Measurements from ENCODE around the gene TMEM247.

TMEM247 gene

DNA sequence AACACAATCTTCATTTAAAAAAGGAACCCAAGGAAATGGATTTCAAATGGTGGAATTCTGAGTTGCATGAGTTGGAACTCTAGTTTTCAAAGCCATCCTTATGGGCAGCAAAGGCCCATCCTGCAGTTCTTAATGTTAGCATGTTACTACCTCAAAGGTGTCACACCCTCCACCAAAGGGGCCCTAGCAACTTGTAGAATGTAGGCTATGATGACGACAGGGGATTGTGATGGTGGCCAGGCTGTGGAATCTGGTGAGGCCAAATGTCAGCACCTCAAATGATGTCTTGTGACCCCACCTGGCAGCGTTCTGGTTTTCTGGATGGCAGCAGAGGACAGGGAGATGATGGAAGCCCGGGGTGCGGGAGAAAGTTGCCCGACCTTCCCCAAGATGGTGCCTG, at the start of gene TMEM247:
Gene TMEM247 (plus strand): TSS at position 301 of the 400 bp plus-strand sequence.
- DNase-seq, result no peak

DNA sequence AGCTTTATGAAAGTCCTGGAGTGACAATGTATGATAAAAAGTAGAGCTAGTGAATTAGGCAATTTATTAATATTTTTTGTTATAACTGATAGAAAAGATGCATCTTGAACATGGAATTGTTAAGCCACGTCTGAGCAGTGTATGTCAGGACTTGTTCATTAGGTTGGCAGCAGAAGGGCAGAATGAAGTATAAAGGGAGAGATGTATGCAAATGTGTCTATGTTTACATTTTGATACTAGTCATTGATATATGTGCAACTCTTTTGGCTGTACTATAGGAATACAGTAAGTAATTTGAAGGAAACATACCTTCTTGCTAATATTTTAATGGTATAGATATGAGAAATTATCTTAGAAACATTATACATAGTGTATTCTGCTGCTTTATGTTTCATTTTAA, 49.0 kb upstream of the TMEM247 start:
- no peak for DNase-seq

DNA sequence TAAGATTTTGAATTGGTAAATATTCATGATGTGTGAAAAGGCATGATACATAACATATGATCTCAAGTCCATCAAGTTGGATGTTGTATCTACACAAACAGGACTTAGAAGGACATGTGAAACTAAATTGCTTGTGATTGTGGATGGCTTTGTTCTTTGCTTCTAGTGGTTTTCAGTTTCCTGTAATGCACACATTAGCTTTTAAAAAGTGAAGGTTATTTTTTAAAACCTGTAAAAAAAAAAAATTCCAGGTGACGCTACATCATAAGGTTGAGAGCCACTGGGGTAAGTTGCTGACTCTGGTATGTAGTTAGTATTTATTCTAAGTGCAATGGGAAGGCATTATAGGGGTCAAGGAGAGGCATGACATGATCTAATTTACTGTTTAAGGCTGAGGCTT, 48.4 kb upstream of the TMEM247 start:
- no peak for DNase-seq

DNA sequence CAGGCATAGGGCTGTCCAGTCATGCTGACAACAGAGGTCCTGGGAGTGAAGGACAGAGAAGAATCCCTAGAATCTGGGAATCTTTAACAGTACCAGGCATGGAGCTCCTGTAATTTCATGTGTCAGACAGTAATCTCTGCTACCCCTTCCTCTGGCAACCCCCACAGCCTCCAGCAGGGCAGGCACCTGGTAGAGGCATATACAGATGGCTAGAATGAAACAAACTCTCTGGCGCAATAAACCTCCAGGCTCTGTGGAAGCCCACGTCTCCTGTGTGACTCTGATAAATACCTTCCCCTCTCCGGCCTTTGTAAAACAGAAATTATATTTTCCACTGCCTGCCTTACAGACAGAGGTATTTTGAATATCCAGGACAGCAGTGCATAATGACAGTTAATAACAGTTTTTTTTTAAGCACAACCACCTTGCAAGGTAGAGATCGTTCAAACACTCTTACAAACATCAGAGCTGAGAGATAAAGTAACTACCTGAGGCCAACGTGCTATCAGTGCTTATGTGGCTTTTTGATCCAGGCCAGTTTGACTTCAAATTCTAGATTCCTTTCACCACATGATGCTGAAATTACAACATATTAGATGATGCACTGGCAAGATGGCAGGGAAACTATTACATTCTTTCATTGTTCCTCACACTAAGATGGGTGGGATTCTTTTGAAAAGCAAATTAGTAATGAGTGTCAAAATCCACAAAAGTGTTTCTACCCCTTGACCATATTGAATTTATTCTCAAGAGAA, 47.7 kb upstream of the TMEM247 start:
- DNase-seq, result no peak

DNA sequence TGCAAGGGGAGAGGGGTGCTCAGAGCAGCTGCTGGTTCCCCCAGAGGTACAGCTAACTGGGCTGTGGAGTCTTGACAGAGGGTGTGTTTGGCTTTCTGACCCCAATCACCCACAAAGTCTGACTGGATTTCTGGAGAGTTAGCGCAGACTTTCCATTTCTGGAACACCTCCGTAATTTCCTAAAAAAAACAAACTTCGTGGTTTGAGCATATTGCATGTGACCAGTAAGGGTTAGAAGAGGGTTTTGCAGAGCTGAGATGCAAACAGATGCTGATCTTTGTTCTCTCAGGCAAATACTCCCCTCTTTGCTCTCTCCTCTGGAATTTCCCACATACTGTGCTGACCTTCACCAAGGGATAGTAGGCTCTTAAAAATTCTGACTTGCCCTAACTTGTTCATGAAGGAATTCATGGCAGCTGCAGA, 44.5 kb upstream of the TMEM247 start:
- no peak for DNase-seq

DNA sequence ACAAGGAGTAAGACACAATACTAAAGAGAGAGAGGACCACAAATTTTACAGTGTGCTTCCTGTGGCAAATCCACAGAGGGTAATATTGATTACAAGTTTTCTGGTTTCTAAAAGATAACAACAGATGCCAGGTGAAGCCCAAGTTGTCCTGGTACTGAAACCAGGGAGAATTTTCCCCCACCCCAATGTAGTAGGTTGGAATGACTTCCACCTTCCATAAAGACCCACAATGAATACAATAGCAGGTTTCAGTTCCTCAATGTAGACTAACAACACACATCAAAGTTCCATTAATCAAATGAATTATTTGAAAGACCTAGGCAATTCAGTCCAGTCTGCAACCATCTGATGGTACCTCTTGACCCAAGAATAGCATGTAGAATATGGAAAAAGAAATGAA, 44.0 kb upstream of the TMEM247 start:
- DNase-seq, result no peak

DNA sequence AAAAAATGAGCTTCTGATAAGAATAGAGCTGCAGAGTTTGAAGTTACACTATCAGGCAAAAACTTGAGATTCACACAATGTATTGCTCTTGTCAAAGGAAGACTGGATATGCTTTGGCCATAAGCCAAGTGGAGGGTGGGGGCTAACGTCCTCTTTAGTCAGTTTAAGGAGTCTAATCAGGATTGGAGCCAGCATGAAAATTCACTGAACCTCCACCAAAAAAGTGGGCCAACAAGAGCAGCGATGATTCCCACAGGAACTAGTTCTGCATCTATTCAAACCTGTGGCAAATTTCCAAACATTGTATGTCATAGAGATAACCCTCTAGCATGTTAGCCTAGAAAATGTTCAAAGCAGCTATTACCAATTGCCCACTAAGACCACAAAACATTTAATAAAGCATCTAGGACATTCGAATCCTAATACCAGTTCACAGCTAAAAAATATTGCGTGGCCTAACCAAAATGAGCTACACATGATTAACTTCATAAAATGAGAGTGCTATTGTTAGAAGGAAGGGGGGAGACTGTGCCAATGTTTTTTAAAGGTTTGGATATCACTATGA, 43.5 kb upstream of the TMEM247 start:
- DNase-seq, result no peak

DNA sequence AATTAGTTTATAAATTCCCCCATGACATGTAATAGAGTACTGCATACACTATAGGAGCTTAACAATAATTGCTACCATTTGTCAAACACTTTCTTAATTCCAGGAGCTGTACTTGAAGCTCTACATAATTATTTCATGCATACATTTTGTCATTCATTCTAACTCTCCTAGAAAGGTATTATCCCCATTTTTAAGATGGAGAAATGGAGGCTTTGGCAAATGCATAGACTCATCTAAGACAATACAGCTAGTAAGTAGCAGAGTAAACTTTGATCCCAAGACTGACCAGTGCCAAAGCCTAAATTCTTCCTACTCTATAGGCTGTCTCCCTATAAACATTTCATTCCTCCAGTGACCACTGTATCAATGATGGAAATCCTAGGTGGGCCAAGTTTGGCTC, 42.6 kb upstream of the TMEM247 start:
- DNase-seq, result no peak

DNA sequence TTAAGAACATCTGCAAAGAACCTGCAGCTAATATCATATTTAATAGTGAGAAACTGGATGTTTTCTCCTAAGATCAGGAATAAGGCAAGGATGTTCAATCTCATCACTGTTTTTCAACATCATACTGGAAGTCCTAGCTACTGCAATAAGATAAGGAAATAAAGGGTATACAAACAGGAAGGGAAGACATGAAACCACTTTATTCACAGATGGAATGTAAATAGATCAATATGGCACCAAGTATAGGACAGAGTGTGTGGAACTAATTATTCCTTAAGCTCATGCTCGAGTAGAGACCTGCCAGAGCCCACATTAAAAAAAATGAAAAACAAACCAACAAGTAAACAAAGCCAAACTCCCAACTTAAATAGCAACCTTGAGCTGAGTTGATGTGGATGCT, 41.3 kb upstream of the TMEM247 start:
- DNase-seq, result no peak

DNA sequence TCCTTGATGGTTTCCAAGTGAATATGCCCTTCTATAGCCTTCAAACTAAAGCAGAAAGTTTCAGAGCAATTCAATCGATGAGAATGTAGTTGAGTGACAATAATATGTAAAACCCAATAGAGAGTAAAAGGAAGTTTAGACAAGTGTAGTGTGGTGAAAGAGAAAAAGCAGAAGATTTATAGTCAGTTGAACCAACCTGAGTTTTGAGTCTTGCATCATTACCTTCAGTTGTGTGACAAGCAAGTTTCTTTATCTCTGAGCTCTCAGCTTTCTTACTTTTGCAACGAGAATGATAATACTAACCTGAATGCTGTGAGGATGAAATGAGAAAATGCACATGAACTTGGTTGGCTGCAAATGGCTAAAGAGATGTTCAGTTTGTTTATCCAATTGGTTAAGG, 40.6 kb upstream of the TMEM247 start:
- DNase-seq, result no peak

DNA sequence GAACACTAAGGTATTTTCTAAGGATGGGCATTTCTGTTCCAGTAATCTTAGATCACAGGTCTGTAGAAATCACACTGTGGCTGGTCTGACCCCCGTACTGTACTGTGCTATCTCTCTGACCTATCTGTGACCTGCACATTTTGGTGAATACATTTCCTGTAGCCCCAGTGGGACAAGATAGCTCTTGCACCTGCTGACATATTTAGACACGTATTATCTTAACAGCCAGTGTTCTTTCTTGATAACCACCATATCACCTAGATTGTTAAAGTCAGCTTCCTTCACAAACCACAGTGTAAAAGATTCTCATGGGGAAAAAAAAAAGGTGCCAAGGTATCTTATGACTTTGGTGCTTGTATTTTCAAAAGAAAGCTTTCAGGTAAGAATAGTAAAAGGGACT, 39.8 kb upstream of the TMEM247 start:
- DNase-seq, result no peak

DNA sequence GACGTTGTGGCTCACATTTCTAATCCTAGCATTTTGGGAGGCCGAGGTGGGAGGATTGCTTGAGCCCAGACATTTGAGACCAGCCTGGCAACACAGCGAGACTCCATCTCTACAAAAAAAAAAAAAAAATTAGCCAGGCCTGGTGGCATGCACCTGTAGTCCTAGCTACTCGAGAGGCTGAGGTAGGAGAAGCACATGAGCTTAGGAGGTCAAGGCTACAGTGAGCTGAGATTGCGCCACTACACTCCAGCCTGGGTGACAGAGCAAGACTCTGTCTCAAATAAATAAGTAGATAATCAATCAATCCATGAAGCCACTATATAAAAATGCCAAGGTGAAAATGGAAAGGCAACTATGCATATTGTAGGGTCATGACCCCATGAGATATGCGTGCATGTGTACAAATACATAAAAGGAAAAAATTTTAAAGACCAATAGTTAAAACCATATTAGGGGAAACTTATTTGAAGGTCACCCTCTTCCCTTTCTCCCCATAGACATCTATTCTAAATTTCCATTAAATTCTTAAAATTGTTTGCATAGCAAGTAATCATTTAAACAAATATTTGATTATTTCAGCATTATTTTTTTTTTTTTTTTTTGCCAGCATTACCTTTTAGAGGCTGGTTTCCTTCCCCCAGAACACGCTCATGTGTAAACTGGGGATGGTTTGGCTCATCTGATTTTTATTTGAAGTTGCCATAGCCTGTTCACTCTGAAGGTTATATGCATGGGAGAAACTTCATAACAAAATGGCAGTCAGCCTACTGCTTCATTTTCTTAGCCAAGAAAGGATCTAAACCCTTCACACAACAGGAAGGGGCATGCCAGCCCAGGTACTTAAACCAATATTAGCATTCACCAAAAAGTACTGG, 37.3 kb upstream of the TMEM247 start:
- DNase-seq, result no peak

DNA sequence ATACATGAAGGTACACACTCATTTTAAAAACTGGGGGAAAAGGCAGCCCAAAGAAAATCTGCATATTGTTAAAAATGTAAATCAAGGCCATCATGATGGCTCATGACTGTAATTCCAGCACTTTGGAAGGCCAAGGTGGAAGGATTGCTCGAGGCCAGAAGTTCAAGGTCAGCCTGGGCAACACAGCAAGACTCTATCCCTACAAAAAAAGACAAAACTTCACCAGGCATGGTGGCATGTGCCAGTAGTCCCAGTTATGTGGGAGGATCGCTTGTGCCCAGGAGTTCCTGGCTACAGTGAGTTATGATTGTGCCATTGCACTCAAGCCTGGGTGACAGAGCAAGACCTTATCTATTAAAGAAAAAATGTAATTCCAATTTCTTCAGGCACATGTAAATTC, 34.6 kb upstream of the TMEM247 start:
- DNase-seq, result no peak

DNA sequence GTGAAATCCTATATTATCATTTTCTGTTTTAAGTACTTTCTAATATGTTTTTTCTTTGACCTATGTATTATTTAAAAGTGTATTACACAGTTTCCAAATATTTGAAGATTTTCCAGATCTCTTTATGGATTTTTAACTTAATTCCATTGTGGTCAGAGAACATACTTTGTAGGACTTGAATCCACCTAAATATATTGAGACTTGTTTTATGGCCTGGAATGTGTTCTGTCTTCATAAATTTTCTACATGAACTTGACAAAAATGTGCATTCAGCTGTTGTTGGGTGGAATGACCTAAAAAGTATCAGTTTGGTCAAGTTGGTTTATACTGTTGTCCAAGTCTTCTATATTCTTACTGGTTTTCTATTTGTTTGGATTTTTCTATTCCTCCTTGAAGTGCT, 33.8 kb upstream of the TMEM247 start:
- no peak for DNase-seq

DNA sequence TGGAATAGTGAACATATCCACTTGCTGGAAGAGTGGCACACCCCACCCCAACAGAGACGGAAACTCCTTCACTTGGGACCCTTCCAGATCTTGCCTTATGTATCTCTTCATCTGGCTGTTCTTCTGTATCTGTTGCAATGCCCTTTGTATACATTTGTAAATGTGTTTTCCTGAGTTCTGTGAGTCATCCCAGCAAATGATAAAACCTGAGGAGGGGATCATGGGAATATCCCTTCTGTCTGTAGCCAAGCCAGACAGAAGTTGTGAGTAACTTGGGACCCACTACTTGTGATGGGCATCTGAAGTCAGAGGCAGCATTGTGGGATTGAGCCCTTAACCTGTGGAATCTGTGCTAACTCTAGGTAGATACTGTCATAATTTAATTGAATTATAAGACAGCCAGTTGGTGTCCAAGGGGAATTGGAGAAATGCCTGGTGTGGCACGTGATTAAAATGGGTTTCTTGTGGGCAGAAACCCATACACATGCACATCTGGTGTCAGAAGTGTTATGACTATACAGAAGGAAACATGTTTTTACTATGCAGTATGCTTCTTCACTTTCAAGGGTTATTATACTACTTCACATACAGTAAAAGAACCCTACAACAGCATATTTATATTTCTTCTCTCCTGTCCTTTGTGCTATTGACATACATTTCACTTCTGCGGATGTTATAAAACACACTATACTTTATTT, 32.3 kb upstream of the TMEM247 start:
- DNase-seq, result no peak

DNA sequence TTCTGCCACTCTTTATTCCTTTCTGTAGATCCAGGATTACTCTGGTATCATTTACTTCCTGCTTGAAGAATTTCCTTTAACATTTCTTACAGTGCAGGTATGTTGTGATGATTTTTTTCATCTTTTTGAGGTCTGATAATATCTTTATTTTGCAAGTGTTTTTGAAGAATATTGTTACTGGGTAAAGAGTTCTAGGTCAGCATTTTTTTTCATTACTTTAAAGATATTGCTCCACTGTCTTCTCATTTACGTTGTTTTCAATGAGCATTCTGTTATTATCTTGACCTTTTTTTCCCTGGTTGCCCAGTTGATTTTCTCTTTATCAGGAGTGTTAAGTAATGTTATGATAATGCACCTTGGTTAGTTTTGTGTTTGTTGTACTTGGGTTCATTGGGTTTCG, 31.7 kb upstream of the TMEM247 start:
- DNase-seq, result no peak

DNA sequence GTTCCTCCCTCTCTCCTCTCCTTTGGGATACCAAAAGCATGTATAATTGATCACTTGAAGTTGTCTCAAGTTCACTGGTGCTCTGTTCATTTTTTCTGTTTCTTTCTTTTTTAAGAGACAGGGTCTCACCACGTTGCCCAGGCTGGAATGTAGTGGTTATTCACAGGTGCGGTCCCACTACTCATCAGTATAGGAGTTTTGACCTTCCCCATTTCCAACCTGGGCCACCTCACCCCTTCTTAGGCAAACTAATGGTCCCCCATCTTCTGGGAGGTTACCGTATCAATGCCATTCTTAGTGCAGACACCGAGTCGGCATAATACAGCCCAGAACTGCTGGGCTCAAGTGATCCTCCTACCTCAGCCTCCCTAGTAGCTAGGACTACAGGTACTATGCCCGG, 31.3 kb upstream of the TMEM247 start:
- DNase-seq, result no peak

DNA sequence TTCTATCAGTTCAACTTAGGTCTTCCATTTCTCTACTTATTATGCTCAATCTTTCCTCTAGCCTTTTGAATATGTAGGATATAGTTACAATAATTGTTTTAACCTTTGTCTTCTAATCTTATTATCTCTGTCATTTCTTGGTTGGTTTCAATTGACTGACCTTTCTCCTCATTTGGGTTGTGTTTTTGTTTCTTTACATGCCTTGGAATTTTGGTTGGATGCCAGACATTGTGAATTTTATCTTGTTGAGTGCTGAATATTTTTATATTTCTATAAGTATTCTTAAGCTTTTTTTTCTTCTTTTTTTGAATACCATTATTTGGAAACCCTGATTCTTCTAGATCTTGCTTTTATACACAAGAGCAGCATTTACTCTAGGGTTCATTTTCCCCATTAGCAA, 30.7 kb upstream of the TMEM247 start:
- DNase-seq, result no peak

DNA sequence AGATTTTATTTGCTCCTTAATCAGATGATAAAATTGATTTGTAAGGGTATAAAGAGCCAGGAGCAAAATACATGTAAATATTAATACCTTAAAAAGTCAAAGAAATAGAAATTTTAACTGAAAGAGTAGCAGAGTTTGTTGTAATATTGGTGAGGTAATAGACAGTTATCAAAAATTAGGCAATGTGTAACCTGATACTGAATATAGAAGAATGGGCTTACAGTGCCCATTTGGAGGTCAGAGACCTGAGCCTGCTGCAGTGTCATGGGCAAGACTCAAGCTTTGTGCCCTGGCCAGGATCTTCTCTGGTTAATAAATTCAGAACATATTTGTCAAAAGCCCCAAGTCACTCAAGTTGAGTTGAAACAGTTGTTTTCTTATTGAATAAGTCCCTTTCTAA, 29.7 kb upstream of the TMEM247 start:
- DNase-seq, result no peak

DNA sequence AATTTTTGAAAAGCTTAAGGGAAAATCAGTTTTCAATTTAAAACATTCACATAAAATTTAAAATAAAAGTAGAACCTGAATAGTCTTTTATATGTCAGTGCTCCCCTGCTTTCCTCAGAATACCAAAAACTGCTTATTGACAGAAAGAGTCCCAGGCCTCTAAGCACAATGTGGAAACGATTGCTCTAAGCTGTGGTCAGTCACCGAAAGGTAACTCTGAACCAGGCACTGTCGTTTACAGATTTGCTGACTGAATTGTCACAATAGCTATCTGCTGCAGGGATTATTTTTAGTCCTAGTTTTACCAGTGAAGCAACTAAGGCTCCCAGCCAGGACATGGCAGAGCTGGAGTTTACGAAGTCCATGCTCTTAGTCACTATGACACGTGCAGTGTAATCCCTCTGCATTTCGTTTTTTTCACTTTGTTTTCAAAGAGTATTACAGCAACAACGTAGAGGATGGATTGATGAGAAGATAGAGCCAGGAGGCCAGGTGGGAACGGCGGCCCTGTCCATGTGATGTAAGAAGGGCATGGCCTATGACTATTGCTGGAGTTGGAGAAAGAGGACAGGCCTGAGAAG, 28.1 kb upstream of the TMEM247 start:
- no peak for DNase-seq

DNA sequence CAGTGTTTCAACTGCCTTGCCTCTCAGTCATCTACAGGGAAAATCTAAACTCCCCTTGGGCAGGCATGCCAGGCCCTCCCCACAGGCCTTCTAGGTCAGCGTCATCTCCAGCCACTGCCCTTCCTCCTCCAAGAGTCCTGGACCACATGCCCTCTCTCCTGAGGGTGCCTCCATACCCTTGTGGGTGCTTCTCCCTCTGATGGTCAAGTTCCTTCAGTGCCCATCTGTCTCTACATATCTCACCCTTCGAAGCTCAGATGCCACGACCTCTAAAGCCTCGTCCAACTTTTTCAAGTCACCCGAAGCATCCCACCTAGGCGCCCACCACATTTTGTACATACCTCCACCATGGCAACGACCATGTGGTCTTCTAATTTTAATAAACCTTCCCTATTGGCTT, 22.6 kb upstream of the TMEM247 start:
- no peak for DNase-seq

DNA sequence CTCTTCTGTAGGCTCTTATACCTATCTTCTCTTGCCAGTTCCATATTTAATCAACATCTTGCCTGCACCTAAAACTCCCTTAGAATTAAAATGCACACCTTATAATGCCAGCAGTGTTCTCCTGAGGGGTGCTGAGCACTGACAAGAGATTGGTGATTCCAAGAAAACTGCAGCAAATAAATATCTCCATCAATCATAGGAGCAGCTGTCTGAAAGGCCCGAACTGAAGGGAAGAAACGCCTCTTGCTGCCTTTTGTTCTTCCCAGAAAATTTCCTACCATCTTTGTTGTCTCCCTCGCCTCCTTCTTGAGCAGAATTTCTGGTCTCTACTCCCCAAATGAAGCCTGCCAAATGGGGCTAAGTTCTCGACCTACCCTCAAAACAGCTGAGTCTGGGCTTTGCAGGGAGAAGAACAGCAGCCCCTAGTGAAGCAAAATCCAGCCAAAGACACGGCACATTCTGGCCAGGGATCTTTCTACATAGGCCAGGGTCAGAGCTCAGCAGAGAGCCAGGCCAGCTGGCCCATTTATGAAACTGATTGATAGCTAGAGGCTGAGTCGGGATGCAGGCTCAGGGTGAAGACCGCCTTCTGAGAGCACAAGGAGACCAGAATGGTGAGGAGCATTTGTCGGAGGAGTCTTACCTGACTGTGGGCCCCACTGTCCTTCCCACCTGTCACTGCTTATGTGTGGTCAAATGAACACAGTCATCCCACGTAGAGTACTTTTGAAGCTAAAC, 20.4 kb upstream of the TMEM247 start:
- no peak for DNase-seq

Measured in NCI-H1417 (cell line).